HCT116 (cell line): ENCODE data around the gene RHCG. TPM values are rescaled to one million over a fixed set of nuclear protein-coding genes. Genes with fewer than 3 reads are reported as not detected.

Source experiments
- total RNA-seq: library from RNA; stranded (reverse); gene quantifications from one replicate; pipeline ENCODE4 v1.2.1, GENCODE V29; 2021; ENCODE audit not compliant: unreplicated experiment

Gene RHCG
- total RNA-seq, 1 experiment from 2014 or later: not detected

Other genes with a start within 250 kb of the RHCG start
- 72.7 TPM for gene POLG, start 161.8 kb downstream of the RHCG start, total RNA-seq
- 24.8 TPM for gene TICRR, start 78.9 kb upstream of the RHCG start, total RNA-seq
- 0.12 TPM for gene KIF7, start 158.9 kb upstream of the RHCG start, total RNA-seq
- gene PLIN1, start 182.8 kb upstream of the RHCG start, total RNA-seq: 0.32 TPM
- gene PEX11A, start 194.2 kb upstream of the RHCG start, total RNA-seq: 7.1 TPM
- 0.42 TPM for gene WDR93, start 194.2 kb upstream of the RHCG start, total RNA-seq